SHP77 treated with DMSO at 0.1 percent for 48 hours (cell line): ENCODE data around the gene NFATC3.

Source experiments
- DNase-seq: peaks from one replicate; lab custom pipeline; 2025; lab: John Stamatoyannopoulos, UW

The NFATC3 gene

DNA sequence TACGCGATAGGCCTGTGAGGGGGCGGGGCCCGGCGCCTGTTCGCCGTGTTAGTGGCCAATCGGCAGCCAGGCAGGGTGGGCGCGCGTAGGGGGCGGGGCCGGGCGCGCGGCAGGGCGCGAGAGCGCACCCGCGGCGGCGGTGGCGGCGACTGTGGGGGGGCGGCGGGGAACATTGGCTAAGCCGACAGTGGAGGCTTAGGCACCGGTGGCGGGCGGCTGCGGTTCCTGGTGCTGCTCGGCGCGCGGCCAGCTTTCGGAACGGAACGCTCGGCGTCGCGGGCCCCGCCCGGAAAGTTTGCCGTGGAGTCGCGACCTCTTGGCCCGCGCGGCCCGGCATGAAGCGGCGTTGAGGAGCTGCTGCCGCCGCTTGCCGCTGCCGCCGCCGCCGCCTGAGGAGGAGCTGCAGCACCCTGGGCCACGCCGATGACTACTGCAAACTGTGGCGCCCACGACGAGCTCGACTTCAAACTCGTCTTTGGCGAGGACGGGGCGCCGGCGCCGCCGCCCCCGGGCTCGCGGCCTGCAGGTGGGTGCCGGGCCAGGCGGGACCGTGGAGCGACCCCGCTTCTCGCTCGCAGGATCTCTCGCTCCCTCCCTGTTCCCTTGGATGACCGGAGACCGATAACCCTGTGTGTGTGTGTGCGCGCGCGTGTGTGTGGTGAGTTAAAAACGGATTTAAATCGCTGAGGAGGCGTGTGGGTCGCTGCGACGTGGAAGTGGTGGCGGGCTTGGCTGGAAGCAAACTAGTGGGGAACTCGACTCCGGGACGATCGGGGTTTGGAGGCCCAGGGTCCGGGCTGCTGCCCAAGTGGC, at the start of gene NFATC3:
TSS of gene NFATC3 (plus strand) at position 112 of the 813 bp plus-strand sequence. CDS start at position 424, 312 bp downstream.
- no peak for DNase-seq

DNA sequence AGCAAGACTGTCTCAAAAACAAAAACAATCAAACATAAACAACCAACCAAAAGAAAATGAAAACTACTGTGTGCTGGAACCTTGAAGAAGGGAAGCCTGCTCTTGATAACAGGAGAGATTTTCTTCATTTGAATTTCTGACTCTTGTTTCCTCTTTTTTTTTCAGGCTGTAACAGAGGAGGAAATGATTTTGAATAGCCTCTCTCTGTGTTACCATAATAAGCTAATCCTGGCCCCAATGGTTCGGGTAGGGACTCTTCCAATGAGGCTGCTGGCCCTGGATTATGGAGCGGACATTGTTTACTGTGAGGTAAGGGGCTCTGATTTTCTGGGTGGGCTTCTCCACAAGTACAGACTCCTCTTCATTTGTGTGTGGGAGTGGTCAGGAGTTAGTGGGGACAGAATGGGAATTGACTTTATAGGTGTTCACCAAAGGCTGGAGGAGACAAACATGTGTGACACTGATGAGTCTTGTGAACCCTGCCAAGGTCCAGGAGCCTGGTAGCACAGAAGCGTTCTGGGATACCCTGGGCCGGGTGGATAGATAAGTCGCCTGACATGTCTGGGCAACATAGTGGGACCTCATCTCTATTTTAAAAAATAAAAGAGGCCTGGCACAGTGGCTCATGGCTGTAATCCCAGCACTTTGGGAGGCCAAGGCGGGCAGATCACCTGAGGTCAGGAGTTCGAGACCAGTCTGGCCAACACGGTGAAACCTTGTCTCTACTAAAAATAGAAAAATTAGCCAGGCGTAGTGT, 47.2 kb upstream of the NFATC3 start:
- DNase-seq: no peak

DNA sequence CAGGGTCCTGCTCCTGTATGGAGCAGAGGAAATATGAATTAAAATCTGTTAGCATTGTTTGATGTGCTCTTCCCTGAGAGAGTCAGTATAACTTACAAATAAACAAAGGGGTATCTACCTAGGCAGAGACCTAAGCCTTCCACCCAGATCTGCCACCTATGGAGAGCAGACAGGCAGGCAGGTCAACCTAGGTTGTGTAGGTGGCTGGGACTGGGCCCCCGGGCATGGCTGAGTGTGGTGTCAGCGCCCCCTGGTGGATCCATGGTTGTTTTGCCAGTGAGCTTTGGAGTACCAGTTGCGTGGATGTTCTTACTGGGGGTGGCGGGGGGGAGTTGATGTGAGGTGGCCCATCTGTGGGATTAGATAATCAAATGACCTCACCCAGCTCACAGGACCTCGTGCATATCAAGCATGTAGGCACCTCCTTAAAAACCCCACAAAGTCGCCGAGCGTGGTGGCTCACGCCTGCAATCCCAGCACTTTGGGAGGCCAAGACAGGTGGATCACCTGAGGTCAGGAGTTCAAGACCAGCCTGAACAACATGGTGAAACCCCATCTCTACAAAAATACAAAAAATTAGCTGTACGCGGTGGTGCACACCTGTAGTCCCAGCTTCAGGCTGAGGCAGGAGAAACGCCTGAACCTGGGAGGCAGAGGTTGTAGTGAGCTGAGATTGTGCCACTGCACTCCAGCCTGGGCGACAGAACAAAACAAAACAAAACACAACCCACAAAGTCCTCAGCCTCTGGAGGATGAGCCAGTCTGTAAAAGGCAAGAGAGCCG, 44.5 kb upstream of the NFATC3 start:
- DNase-seq: peak; percentile 23

DNA sequence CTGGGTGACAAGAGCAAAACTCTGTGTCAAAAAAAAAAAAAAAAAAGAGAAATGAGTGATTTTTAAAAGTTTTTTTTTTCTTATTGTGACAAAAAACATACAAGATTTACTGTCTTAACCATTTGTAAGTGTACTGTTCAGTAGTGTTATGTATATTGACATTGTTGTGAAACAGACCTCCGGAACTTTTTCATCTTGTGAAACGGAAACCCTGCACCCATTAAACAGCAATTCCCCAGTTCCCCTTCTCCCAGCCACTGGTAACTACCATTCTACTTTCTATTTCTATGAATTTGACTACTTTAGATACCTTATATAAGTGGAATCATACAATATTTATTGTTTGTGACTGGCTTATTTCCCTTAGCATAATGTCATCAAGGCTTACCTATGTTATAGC, 43.4 kb upstream of the NFATC3 start:
- no peak for DNase-seq

DNA sequence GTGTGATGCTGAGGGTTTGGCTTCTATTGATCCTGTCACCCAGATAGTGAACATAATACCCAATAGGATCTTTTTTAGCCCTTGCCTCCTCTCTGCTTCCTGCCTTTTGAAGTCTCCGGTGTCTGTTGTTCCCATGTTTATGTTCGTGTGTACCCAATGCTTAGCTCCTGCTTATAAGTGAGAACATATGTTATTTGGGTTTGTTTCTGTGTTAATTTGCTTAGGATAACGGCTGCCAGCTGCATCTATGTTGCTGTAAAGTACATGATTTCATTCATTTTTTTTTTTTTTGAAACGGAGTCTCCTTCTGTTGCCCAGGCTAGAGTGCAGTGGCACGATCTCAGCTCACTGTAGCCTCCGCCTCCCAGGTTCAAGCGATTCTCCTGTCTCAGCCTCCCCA, 39.1 kb upstream of the NFATC3 start:
- no peak for DNase-seq

DNA sequence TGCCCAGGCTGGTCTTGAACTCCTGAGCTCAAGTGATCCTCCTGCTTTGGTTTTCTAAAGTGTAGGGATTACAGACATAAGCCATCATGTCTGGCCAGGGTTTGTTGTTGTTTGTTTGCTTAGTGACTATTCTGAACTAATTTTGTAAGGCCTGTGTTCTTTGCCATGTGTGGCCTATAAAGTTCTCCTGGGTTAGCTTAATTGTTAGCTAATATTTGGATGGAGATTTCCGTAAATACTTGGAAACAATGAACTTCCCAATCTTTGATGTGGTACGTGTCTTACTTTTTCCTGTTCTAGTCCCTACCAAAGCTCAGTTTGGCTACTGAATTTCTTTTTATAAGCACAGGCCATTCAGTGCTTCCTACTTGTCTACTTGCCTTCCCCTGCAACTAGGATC, 37.2 kb upstream of the NFATC3 start:
- no peak for DNase-seq

DNA sequence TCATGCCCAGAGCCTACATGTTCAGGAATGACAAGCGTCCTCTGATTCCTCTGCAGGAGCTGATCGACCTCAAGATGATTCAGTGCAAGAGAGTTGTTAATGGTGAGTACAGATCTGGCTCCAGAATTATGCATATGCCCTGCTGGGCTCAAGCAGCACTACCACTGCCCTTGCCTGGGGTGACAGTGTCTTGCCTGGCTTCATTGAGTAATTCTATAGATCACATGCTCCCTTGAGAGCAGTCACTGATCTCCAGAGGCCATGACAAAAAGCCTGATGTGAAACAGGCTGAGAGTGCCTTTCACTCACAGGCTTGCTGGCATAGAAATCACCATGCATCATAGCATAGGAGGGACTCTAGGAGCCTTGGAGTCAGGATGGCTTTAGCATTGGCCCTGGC, 35.7 kb upstream of the NFATC3 start:
- no peak for DNase-seq

DNA sequence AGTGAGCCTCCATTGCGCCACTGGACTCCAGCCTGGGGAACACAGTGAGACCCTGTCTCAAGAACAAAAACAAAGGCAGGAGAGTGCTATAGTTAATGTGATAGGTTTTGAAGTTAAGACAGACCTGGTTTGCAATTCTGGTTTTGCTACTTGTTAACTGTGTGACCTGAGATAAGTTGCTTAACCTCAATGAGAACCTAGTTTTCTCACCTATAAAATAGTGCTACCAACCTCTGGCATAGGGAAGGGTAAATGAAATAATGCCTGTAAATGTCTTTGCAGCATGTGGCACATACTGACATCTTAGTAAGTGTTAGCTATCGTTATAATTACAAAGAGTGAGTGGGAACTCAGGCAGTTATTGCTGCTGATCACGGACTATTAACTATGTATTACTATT, 29.8 kb upstream of the NFATC3 start:
- no peak for DNase-seq

DNA sequence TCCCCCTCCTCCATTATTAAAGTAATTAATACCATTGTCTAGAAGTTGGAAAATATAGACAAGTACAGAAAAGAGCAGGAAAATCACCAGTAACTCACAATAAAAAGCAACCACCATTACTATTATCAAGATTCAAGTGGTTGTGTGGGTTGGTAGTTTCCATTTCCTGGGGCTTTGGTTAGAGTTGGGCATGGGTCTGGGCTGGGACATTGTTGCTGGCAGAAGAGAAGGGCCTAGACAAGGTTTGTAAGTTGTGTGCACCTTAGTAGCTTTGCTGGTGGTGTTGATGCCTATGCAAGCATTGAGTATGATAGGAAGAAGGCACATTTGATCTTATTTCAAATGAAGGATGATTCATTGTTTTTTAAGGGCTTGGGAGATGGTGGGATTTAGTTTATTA, 25.4 kb upstream of the NFATC3 start:
- no peak for DNase-seq

DNA sequence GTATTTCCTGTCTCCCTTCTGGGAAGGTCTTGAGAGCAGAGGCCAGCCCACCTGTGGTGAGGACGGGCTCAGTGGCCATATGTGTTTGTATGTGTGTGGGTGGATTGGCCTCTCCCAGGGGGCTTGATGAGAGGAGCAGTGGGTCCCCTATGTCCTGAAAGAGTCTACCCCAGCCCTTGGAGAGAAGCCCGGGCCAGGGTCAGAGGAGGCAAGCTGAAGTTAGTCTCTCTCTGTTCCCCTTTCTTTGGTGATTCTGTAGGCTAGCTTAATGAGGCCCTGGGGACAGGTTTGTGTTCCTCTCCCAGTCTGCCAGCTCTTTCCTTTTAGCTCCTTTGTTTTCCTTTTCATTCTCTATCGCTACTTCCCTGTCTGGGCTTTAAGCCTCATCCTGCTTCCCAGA, 23.8 kb upstream of the NFATC3 start:
- no peak for DNase-seq

DNA sequence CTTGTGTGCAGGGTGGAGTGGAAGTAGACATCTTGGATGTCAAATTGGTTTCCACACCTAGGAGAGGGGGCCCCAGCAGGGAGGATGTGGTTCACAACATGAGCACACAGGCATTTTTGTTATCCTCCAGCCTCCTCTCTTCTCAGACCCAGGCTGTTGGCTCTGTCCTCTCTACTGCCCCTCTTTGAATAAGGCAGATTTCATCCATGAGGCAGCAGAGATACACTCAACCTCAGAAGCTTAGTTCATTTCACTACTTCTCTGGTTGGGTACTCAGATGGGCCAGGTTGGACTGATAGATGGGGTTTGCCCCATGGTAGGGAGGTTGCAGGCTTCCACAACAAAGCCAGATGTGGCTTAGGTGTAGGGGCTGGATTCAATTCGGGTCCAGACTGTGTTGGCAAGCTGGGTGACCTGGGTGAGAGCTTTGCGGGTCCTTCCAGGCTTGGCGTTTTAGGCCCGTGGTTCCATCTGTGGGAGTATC, 22.2 kb upstream of the NFATC3 start:
- DNase-seq: no peak

DNA sequence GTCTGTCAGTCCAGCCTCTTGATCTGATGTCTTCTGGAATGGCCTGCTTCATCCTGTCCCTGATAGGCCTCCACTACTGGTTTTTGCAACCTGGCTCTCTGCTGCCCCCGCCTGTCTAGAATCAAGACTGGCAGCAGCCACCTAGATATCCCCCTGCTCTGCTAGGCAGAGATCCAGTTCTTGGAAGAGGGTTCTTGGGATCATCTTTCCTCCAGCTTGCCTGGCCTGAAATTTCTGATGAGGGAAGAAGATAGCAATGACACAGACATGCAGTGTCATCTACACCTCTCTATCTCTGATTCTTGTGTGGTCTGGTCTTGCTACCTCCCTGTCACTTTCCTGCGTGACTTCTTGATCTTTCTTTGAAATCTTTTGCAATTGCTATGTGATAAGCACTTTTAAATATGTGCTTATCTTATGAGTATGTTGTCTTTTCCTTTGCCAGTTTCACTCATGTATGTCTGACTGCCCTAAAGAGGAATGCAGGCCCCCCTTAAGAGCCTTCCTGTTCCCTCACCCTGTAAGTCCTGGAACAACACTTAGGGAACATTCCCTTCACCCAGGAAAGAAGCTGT, 20.3 kb upstream of the NFATC3 start:
- peak; percentile 36 for DNase-seq

DNA sequence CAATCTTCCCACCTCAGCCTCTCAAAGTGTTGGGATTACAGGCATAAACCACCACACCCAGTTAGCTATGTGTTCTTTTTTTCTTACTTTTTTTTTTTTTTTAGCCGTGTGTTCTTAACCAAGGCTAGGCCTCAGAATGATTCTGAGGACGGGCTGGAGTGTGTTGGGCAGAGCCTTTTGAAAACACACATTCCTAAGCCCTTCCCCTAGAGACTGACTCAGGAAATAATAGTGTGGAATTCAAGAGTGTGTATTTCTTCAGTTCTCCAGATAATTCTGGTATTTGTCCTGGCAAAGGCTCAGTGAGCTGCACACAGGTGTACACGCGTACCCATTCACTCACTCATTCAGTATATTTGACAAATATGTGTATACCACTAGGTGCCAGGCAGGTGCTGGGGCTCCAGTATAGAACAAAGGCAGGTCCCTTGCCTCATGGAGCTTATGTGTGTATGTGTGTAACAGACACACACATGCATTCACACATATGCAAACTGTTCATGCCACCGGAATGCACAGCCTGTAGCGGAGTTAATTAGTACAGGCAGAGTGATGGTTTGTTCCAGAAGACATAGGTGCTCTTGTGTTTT, 19.4 kb upstream of the NFATC3 start:
- DNase-seq: no peak

DNA sequence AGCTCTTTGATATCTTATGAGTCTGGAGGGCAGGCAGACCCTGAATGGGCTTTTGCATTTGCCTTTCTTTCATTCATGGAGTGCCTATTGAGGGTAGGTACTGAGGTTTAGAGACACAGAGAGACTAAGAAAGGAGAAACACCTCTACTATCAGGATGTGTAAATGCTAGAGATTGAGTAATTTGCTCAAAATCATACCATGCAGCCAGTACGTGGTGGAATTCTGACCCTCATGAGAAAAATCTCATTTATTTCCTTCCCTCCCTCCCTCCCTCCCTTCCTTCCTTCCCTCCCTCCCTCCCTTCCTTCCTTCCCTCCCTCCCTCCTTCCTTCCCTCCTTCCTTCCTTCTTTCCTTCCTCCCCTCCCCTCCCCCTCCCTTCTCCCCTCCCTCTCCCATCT, 18.4 kb upstream of the NFATC3 start:
- DNase-seq: no peak

DNA sequence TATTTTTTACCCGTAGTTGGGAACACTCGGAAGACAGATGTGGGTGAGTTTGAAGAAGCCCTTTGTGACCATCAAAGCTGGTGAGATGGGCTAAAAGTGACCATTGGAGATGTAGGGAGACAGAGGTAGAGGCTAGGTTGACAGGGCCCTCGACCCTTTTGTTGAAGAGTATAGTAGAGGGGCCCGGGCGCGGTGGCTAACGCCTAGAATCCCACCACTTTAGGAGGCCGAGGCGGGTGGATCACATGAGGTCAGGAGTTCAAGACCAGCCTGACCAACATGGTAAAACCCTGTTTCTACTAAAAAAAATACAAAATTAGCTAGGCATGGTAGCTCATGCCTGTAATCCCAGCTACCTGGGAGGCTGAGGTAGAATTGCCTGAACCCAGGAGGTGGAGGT, 16.2 kb upstream of the NFATC3 start:
- no peak for DNase-seq

DNA sequence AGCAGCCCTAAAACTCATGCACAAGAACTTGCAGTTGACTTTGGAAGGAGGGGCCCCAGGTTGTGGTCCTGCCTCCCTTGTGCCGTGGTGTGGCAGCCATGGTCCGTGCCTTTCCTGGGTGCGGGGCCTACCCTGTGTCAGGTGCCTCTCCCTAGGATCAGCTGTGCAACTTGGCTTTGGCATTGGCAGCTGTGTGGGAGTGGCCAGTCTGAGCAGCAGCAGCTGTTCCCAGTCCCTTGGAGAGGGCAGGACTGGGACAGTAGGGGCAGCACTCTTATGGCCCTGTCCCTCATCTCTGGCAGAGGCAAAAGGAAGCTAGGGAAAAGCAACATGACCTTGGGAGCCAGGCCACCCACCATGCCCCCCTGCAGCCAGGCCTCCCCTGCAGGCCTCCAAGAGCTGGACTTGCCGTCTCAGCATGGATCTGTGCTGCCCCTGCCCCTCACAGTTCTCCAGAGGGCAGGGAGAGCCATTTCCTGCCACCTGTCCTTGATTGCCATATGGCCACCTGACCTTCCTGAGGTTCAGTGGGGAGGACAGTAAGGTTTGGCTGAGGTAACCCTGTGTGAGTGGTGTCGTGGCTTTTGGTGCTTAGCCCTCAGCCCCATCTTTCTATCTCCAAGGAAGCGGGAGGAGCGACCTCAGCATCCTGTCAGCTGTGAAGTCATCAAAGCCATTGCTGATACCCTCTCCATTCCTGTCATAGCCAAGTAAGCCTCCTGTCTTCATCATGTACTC, 15.5 kb upstream of the NFATC3 start:
- DNase-seq: peak; percentile 75

DNA sequence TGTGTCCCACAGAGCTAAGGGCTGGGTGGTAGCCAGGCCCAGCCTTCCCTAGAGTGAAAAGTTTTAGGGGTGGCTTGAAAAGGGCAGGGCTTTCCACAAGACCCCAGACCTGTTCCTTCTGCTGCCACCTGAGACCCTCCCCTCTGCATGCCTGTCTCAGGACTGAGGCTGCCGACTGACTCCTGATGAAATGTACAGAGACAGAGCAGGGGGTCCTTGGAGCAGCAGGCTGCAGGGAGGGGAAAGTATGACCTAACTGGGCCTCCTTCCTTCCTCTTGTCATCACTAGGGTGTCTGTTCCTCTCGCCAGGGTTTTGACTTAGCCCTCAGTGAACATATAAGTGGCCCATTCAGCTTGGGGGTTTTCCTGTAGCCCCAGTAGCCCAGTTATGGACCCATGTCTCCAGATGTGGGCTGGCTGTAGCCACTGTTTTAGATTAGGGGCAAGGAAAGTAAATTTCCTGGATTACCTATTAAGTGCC, 14.9 kb upstream of the NFATC3 start:
- no peak for DNase-seq

DNA sequence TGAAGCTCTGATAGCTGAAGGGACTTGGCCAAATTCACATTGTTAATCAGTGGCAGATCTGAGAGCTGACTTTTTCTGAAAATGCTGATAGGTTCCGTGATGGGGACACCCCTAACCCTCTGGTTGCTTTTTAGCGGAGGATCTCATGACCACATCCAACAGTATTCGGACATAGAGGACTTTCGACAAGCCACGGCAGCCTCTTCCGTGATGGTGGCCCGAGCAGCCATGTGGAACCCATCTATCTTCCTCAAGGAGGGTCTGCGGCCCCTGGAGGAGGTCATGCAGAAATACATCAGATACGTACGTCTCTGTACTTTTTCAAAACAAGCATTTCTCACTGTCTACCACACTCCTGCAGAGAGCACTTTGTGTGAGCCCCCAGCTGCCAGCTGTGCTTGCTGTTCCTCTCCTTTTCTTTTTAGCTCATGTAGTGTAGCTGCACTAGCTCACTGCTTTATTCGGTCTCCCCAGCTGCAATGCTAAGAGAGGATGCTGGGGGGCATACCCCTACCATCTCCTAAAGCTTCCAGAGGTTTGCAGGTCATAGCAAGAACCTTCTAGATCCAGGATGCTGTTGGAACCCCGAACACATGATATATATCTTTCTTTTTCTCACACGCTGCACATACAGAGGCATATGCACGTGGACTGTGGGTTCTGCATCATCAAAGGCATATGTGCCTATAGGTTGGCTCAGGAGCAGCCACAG, 14.2 kb upstream of the NFATC3 start:
- DNase-seq: no peak

DNA sequence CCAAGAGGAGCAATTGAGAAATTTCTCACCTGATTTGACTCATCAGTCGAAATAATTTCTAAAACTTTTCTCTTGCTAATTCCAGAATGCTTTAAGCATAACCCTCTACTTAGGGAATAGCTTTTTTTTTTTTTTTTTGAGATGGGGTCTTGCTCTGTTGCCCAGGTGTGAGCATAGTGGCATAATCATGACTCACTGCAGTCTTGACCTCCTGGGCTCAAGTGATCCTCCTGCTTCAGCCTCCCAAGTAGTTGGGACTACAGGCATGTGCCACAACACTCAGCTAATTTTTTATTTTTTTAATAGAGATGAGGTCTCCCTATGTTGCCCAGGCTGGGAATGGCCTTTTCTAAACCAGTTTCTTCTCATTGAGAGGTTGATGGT, 13.7 kb upstream of the NFATC3 start:
- DNase-seq: no peak

DNA sequence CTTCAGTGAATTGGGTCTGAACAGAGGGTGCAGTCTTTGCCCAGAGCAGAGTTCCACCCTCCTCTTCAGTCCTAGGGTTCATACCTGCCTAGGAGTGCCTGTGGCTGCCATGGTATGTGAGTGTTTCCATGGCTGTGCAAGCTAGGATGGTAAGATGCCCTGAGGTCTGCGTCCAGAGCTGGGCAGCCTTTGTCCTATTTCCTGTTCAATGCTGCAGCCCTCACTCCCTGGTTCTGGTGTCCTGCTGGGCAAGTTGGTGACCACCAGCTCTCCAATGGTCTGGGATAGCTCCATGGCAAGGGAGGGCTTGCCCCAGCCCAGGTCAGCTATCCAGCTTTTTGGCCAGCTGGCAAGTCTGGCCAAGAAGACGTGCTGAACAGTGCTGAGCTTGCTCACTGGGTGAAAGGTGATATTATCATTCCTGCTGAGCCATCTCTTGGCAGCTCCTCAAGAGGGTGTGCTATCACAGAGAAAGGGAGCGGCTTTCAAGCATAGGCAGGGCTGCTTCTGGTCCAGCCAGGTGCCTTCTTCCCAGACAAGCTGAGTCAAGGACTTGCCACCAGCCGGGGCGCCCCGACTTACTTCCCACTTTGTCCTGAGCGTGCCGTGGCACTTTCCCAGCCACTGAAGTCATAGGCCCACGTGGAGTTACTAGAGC, 13.0 kb upstream of the NFATC3 start:
- no peak for DNase-seq
